A549 (cell line): ENCODE measurements around the gene ANXA5. TPM values are rescaled to one million over a fixed set of nuclear protein-coding genes. Genes with fewer than 3 reads are reported as not detected.

Experiments used
- ATAC-seq, 2 experiments: fragments of 200-7000 bp in 1 of 2; fragments of >200 bp in 1 of 2; cut with Nextera tagmentation in 1 of 2; cut with Tn5 transposase in 1 of 2; 3 replicates each; pipeline versions ENCODE4 v1.8.0 to v1.9.1; 2018 to 2020; ENCODE audit warnings: mild to moderate bottlenecking in 1 of 2, moderate library complexity in 1 of 2
- CTCF ChIA-PET: fragments of 300-600 bp; sonication (Branson Sonifier 250); formaldehyde crosslinking; extraction: SDS; loops from one replicate; lab custom pipeline; 2021; ENCODE audit warnings: antibody characterized with exemption, inconsistent platforms; lab: Yijun Ruan, JAX
- POLR2A ChIA-PET: fragments of 350-600 bp; formaldehyde crosslinking; extraction: SDS; loops from one replicate; lab custom pipeline; 2021; ENCODE audit warnings: antibody characterized with exemption, inconsistent platforms; lab: Yijun Ruan, JAX
- DNase-seq, 2 experiments: peaks; one replicate each; pipeline versions ENCODE4 v3.0.0 to v3.0.0-alpha.2; 2011 to 2016; ENCODE audit warnings: low read depth in 1 of 2, low spot score in 1 of 2
- FAIRE-seq: peaks from 2 replicates; lab custom pipeline; 2011; peaks lifted over from hg19 to GRCh38; lab: Jason Lieb, UNC
- H3K27ac ChIP-seq, 2 experiments: fragments of >200 bp; sonication (Bioruptor Twin); formaldehyde crosslinking; 3 replicates each; pipeline ENCODE4 v1.5.1; 2016 to 2017
- H3K4me1 ChIP-seq: fragments of >200 bp; sonication (Bioruptor Twin); formaldehyde crosslinking; 3 replicates; pipeline ENCODE4 v1.6.1; 2016
- H3K4me2 ChIP-seq: fragments of >200 bp; sonication (Bioruptor Twin); formaldehyde crosslinking; 3 replicates; pipeline ENCODE4 v1.6.1; 2016
- H3K4me3 ChIP-seq: fragments of >200 bp; sonication (Bioruptor Twin); formaldehyde crosslinking; 3 replicates; pipeline ENCODE4 v1.5.1; 2016
- H3K9me3 ChIP-seq: fragments of >200 bp; sonication (Bioruptor Twin); formaldehyde crosslinking; 3 replicates; pipeline ENCODE4 v1.6.1; 2016
- CBX8 ChIP-seq: fragments of 200-600 bp; sonication (generic); IDR thresholded peaks from 2 replicates; pipeline ENCODE4 v1.6.1; 2016
- CHD4 ChIP-seq: fragments of 200-600 bp; sonication (generic); IDR thresholded peaks from 2 replicates; pipeline ENCODE4 v1.6.1; 2016; ENCODE audit warnings: antibody characterized with exemption, mild to moderate bottlenecking, borderline replicate concordance
- EP300 ChIP-seq, 2 experiments: fragments of >200 bp; sonication (Bioruptor Twin); formaldehyde crosslinking; IDR thresholded peaks; 2 replicates in 1 of 2; 3 replicates in 1 of 2; pipeline ENCODE4 v1.6.1; 2016 to 2017
- ESRRA ChIP-seq: fragments of 150-350 bp; IDR thresholded peaks from 2 replicates; pipeline ENCODE4 v1.6.1; 2014; ENCODE audit warnings: mild to moderate bottlenecking, low read length, borderline replicate concordance
- FOSL2 ChIP-seq, 2 experiments: fragments of 450-650 bp in 1 of 2; fragments of >200 bp in 1 of 2; sonication (Bioruptor Twin) in 1 of 2; formaldehyde crosslinking; IDR thresholded peaks; 2 replicates each; pipeline versions ENCODE4 v1.5.0 to v1.6.1; 2016 to 2020; ENCODE audit warnings: mild to moderate bottlenecking in 1 of 2, moderate library complexity in 1 of 2
- HDAC2 ChIP-seq: fragments of 200-600 bp; sonication (generic); IDR thresholded peaks from 2 replicates; pipeline ENCODE4 v1.6.1; 2016
- HOXA7 ChIP-seq: fragments of 250-450 bp; sonication (Bioruptor Pico); IDR thresholded peaks from 2 replicates; pipeline ENCODE4 v1.5.0; 2020; ENCODE audit warnings: mild to moderate bottlenecking, moderate library complexity
- HOXB5 ChIP-seq: fragments of 250-450 bp; sonication (Bioruptor Pico); IDR thresholded peaks from 2 replicates; pipeline ENCODE4 v1.5.0; 2020; ENCODE audit warnings: mild to moderate bottlenecking, moderate library complexity
- JUN ChIP-seq, 2 experiments: fragments of >200 bp; sonication (Bioruptor Twin); formaldehyde crosslinking; IDR thresholded peaks; 2 replicates in 1 of 2; 3 replicates in 1 of 2; pipeline ENCODE4 v1.6.1; 2016 to 2017
- MAFK ChIP-seq: fragments of 450-650 bp; IDR thresholded peaks from 2 replicates; pipeline ENCODE4 v1.6.1; 2014; ENCODE audit not compliant: partially characterized antibody
- MAZ ChIP-seq: fragments of 150-350 bp; IDR thresholded peaks from 2 replicates; pipeline ENCODE4 v1.6.1; 2014; ENCODE audit warnings: antibody characterized with exemption, low read depth, low read length, borderline replicate concordance
- NPAS2 ChIP-seq: fragments of 250-450 bp; sonication (Bioruptor Pico); IDR thresholded peaks from 2 replicates; pipeline ENCODE4 v1.8.0; 2022; ENCODE audit warnings: mild to moderate bottlenecking, moderate library complexity, borderline replicate concordance
- NR3C1 ChIP-seq: fragments of >200 bp; sonication (Bioruptor Twin); formaldehyde crosslinking; IDR thresholded peaks from 3 replicates; pipeline ENCODE4 v1.6.1; 2017
- PHF8 ChIP-seq: fragments of 200-600 bp; sonication (generic); IDR thresholded peaks from 2 replicates; pipeline ENCODE4 v1.6.1; 2016; ENCODE audit warnings: low read depth, mild to moderate bottlenecking, antibody characterized with exemption, moderate library complexity, borderline replicate concordance
- POLR2A ChIP-seq: IDR thresholded peaks from 2 replicates; pipeline ENCODE4 v1.6.1; 2012; ENCODE audit warnings: mild to moderate bottlenecking, low read length
- RAD21 ChIP-seq, 2 experiments: fragments of >200 bp in 1 of 2; sonication (Bioruptor Twin) in 1 of 2; formaldehyde crosslinking in 1 of 2; IDR thresholded peaks in 1 of 2; conservative IDR thresholded peaks in 1 of 2; 2 replicates in 1 of 2; 3 replicates in 1 of 2; pipeline ENCODE4 v1.6.1; 2012 to 2018; ENCODE audit warnings: inconsistent platforms in 1 of 2
- RCOR1 ChIP-seq: fragments of 150-350 bp; IDR thresholded peaks from 2 replicates; pipeline ENCODE4 v1.6.1; 2014; ENCODE audit warnings: antibody characterized with exemption, low read length, low read depth
- RNF2 ChIP-seq: fragments of 200-600 bp; sonication (generic); IDR thresholded peaks from 2 replicates; pipeline ENCODE4 v1.6.1; 2016; ENCODE audit warnings: low read depth, mild to moderate bottlenecking, antibody characterized with exemption, moderate library complexity, borderline replicate concordance
- SREBF2 ChIP-seq: fragments of 450-650 bp; IDR thresholded peaks from 2 replicates; pipeline ENCODE4 v1.6.1; 2014; ENCODE audit warnings: mild to moderate bottlenecking, moderate library complexity
- TFCP2L1 ChIP-seq: fragments of 250-450 bp; sonication (Bioruptor Pico); IDR thresholded peaks from 2 replicates; pipeline ENCODE4 v1.5.0; 2021; ENCODE audit warnings: mild to moderate bottlenecking
- ZFP36 ChIP-seq: fragments of 450-650 bp; IDR thresholded peaks from 2 replicates; pipeline ENCODE4 v1.6.1; 2014; ENCODE audit warnings: borderline replicate concordance; ENCODE audit not compliant: partially characterized antibody
- ZSCAN20 ChIP-seq: fragments of 250-450 bp; sonication (Bioruptor Pico); IDR thresholded peaks from 2 replicates; pipeline ENCODE4 v1.8.0; 2022; ENCODE audit warnings: mild to moderate bottlenecking, moderate library complexity
- WGBS: methylation state at CpG from one replicate; pipeline ENCODE4 v1.1.6; 2017; ENCODE audit errors: missing lambda C conversion rate; 5-methylcytosine and 5-hydroxymethylcytosine counted together
- polyA plus RNA-seq, 4 experiments: library from polyadenylated mRNA; depleted of rRNA in 3 of 4; stranded (reverse); fragments of >200 nt; fragmentation: RNase III in 1 of 4; extraction: RNeasy Plus Mini Kit Qiagen cat#74134 plus additional on column Dnase treatment in 1 of 4; gene quantifications; 2 replicates in 3 of 4; 3 replicates in 1 of 4; pipeline ENCODE4 v1.2.3, GENCODE V29; 2011 to 2017
- TF ChIP-seq, protein P1 (sequence below): fragments of >200 bp; sonication (Bioruptor Twin); formaldehyde crosslinking; IDR thresholded peaks from 3 replicates; pipeline ENCODE4 v1.5.1; 2016
- TF ChIP-seq, protein P2 (sequence below): fragments of >200 bp; sonication (Bioruptor Twin); formaldehyde crosslinking; IDR thresholded peaks from 2 replicates; pipeline ENCODE4 v1.6.1; 2016
- TF ChIP-seq, protein P3 (sequence below): fragments of 150-350 bp; IDR thresholded peaks from 2 replicates; pipeline ENCODE4 v1.6.1; 2014; ENCODE audit warnings: low read depth, mild to moderate bottlenecking, low read length
- TF ChIP-seq, protein P4 (sequence below): fragments of 450-650 bp; IDR thresholded peaks from 2 replicates; pipeline ENCODE4 v1.6.1; 2014; ENCODE audit warnings: antibody characterized with exemption

The ANXA5 gene
- polyA plus RNA-seq, 2 of the 4 experiments (the other 2 are of a cell fraction): 356 to 441 TPM

DNA sequence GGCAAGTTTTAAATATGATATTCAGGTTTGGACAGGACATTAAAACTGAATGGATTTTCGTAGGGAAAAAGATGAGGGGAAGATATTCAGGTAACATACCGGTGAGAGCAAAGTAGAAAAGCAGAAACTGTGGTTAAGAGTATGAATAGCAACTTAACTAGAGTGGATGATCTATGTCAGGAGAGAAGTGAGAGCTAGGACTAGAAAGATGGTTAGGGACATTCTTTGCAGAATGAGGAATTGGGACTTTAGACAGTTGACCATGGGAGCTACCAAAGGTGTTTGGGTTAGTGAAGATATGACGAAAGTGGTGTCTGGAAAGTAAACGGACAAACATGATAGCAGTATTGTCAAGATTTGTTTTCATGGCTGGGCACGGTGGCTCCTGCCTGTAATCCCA is 45.2 kb downstream of the ANXA5 start:
- DNase-seq: no peak
- TF ChIP-seq, protein P1, sequence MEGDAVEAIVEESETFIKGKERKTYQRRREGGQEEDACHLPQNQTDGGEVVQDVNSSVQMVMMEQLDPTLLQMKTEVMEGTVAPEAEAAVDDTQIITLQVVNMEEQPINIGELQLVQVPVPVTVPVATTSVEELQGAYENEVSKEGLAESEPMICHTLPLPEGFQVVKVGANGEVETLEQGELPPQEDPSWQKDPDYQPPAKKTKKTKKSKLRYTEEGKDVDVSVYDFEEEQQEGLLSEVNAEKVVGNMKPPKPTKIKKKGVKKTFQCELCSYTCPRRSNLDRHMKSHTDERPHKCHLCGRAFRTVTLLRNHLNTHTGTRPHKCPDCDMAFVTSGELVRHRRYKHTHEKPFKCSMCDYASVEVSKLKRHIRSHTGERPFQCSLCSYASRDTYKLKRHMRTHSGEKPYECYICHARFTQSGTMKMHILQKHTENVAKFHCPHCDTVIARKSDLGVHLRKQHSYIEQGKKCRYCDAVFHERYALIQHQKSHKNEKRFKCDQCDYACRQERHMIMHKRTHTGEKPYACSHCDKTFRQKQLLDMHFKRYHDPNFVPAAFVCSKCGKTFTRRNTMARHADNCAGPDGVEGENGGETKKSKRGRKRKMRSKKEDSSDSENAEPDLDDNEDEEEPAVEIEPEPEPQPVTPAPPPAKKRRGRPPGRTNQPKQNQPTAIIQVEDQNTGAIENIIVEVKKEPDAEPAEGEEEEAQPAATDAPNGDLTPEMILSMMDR: no peak
- TF ChIP-seq, protein P2, sequence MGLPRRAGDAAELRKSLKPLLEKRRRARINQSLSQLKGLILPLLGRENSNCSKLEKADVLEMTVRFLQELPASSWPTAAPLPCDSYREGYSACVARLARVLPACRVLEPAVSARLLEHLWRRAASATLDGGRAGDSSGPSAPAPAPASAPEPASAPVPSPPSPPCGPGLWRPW: no peak
- TF ChIP-seq, all 56 proteins: peak for 0
- Histone ChIP-seq H3K4me3 (no peak overlapping the region), H3K4me1 (no peaks in the 10 kb centered on the region), H3K27ac (no peak overlapping the region), H3K9me3 (no peaks in the 10 kb centered on the region), H3K4me2 (no peak overlapping the region)
- POLR2A ChIA-PET: no interaction called here
- no peak for ATAC-seq
- CTCF ChIA-PET: no interaction called here
- 31% methylated on average over 5 of the region's 5 CpGs for WGBS
- FAIRE-seq: no peak

DNA sequence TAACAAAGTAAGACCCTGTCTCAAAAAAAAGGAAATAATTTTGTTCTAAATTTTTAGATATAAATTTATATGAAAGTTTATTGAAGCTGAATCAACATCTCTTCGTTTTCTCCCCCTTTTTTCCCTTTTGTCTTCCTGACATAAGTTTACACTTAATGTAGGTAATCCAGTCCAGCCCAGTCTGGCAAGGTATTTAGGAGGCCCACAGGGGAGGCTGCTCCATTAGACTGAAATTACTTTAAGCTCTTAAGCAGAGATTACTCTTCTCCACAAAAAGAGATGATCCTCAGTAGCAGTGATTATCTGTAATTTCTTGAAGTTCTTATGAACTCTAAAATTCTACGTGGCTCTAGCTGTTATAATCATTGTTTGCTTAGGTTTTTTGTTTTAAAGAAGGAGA is 46.0 kb downstream of the ANXA5 start:
- Histone ChIP-seq H3K4me2 (no peak overlapping the region), H3K4me3 (no peak overlapping the region), H3K4me1 (no peaks in the 10 kb centered on the region), H3K9me3 (no peaks in the 10 kb centered on the region), H3K27ac (no peak overlapping the region)
- ChIA-PET CTCF (interaction anchor here (1.1 kb wide), 1 partner anchor 186 kb away, joined by 3 read pairs; no protein-coding TSS in a partner anchor), POLR2A (no interaction called here)
- TF ChIP-seq POLR2A (no peak), PHF8 (no peak), EP300 (IDR thresholded peaks at IDR 0.05) (no peak), ZSCAN20 (CRISPR knock-in tag) (no peak), ZFP36 (no peak), SREBF2 (no peak), HDAC2 (no peak), RAD21 (conservative IDR thresholded peaks at IDR 0.05 in 1 of 2, IDR thresholded peaks at IDR 0.05 in 1 of 2) (no peak), RCOR1 (no peak), TFCP2L1 (CRISPR knock-in tag) (no peak)
- DNase-seq (no peak), ATAC-seq (no peak), FAIRE-seq (no peak)
- 38% methylated on average over 2 of the region's 2 CpGs for WGBS

DNA sequence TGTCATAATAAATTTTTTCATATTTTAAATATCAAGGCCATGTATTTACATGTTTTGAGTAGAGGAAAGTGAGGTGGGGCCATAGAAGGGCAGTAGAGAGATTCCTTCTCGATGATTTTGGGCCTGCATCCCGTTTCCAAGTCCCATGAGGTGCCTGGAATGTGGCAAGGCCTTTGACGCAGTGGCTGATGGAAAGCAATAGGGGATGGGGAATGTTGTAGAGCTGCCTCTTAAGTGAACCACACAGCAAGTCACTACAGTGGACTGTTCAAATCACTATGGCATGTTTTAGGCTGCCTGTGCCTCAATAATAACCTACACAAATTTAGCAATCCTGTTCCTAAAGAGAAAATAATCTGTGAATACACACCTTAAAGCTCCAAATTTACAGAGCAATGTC is 48.3 kb downstream of the ANXA5 start:
- no peak for ATAC-seq

DNA sequence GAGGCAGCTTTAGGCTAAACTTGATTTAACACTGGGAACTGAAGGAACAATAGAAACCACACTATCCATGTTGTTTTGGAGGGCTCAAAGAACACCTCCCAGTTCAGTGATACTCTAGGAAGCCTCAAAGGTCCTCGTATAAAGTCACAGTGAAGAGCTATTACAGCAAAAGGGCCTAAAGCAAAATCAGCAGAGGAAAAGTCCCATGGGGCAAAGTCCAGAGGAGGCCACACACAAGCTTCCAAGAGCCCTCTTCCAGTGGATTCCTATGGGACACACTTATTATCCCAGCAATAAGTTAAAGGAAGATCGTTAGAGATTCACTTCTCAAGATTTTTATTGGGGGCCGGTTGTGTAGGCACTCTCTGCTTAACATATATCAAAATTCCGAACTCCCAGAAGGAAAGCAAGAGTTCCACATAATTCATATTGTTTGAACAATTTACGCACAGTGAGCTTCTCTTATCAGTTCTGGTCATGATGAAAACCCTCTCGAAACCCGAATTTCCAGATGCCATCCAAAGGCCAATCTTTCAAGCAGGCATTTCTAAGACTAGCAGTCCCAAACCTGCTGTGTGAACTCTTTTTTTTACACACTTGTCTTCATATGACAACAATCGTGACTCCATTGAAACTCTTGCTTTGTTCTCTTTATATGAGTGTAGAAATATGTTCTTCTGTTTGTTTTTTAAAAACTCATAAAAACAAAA is 53.7 kb downstream of the ANXA5 start:
- no peaks in the 10 kb centered on the region for H3K4me1 ChIP-seq
- no peak for FAIRE-seq
- POLR2A ChIA-PET: no interaction called here
- no peak overlapping the region for H3K4me3 ChIP-seq
- DNase-seq: no peak
- ATAC-seq: no peak
- no peaks in the 10 kb centered on the region for H3K9me3 ChIP-seq
- 61% methylated on average over 8 of the region's 8 CpGs for WGBS
- CTCF ChIA-PET: no interaction called here
- H3K4me2 ChIP-seq: no peak overlapping the region
- no peak overlapping the region for H3K27ac ChIP-seq
- TF ChIP-seq, protein P3, sequence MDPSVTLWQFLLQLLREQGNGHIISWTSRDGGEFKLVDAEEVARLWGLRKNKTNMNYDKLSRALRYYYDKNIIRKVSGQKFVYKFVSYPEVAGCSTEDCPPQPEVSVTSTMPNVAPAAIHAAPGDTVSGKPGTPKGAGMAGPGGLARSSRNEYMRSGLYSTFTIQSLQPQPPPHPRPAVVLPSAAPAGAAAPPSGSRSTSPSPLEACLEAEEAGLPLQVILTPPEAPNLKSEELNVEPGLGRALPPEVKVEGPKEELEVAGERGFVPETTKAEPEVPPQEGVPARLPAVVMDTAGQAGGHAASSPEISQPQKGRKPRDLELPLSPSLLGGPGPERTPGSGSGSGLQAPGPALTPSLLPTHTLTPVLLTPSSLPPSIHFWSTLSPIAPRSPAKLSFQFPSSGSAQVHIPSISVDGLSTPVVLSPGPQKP: no peak
- TF ChIP-seq CBX8 (no peak), RCOR1 (no peak), HOXB5 (CRISPR knock-in tag) (no peak), FOSL2 (IDR thresholded peaks at IDR 0.05) (no peak), FOSL2 (CRISPR knock-in tag; IDR thresholded peaks at IDR 0.05) (no peak), RAD21 (conservative IDR thresholded peaks at IDR 0.05 in 1 of 2, IDR thresholded peaks at IDR 0.05 in 1 of 2) (no peak), JUN (IDR thresholded peaks at IDR 0.05) (no peak), NPAS2 (no peak), HOXA7 (CRISPR knock-in tag) (no peak), MAFK (no peak), ZFP36 (no peak), CHD4 (no peak)
- TF ChIP-seq, protein P4, sequence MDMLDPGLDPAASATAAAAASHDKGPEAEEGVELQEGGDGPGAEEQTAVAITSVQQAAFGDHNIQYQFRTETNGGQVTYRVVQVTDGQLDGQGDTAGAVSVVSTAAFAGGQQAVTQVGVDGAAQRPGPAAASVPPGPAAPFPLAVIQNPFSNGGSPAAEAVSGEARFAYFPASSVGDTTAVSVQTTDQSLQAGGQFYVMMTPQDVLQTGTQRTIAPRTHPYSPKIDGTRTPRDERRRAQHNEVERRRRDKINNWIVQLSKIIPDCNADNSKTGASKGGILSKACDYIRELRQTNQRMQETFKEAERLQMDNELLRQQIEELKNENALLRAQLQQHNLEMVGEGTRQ: no peak

More for the DNA sequence above, 48.3 kb downstream of the ANXA5 start:
- H3K27ac ChIP-seq: no peak overlapping the region
- no peak overlapping the region for H3K4me3 ChIP-seq
- FAIRE-seq: no peak
- 29% methylated on average over 3 of the region's 3 CpGs for WGBS
- no peak for DNase-seq
- TF ChIP-seq, protein P4: no peak
- TF ChIP-seq MAZ (no peak), RNF2 (no peak), ZFP36 (no peak), NR3C1 (no peak), ESRRA (no peak), HDAC2 (no peak)
- TF ChIP-seq, all 56 proteins: peak for 0
- Histone ChIP-seq H3K4me1 (no peaks in the 10 kb centered on the region), H3K4me2 (no peak overlapping the region), H3K9me3 (no peaks in the 10 kb centered on the region)
- POLR2A ChIA-PET: no interaction called here
- CTCF ChIA-PET: interaction anchor here (0.6 kb wide), 1 partner anchor 827 kb away, joined by 3 read pairs; no protein-coding TSS in a partner anchor
